ENCODE data around the gene AEN. TPM values are rescaled to one million over a fixed set of nuclear protein-coding genes. Genes with fewer than 3 reads are reported as not detected.

AEN gene
- total RNA-seq, 4 donors from 2014 or later = 13.3 to 29.0 (median 23.4) TPM

DNA sequence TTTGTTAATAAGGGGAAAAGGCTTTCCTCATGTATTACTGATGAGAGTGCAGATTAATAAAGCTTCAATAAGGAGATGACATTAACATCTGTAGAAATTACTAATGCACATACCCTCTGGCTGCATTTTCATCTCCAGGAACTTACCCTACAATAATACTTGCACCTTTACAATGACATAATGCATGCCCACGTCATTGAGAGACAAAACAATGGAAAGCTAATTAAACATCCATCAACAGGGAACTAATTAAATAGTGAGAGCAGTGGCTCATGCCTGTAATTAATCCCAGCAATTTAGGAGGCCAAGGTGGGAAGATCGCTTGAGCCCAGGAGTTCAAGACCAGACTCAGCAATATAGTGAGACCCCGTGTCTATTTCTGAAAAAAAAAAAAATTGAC lies 41.8 kb upstream of the AEN start:
- no peak for DNase-seq (ENCODE audit: extremely low spot score)
- no peak for TF ChIP-seq POLR2AphosphoS5 (IDR thresholded peaks at IDR 0.05)
- no peak for TF ChIP-seq POLR2A (IDR thresholded peaks at IDR 0.05; ENCODE audit: low read depth)
- TF ChIP-seq, protein P1, sequence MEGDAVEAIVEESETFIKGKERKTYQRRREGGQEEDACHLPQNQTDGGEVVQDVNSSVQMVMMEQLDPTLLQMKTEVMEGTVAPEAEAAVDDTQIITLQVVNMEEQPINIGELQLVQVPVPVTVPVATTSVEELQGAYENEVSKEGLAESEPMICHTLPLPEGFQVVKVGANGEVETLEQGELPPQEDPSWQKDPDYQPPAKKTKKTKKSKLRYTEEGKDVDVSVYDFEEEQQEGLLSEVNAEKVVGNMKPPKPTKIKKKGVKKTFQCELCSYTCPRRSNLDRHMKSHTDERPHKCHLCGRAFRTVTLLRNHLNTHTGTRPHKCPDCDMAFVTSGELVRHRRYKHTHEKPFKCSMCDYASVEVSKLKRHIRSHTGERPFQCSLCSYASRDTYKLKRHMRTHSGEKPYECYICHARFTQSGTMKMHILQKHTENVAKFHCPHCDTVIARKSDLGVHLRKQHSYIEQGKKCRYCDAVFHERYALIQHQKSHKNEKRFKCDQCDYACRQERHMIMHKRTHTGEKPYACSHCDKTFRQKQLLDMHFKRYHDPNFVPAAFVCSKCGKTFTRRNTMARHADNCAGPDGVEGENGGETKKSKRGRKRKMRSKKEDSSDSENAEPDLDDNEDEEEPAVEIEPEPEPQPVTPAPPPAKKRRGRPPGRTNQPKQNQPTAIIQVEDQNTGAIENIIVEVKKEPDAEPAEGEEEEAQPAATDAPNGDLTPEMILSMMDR (IDR thresholded peaks at IDR 0.05) = no peak
- TF ChIP-seq EP300 (IDR thresholded peaks at IDR 0.05) = no peak
- Histone ChIP-seq H3K4me1 (no peaks in the 10 kb centered on the region), H3K4me3 (no peak overlapping the region), H3K36me3 (no peaks in the 10 kb centered on the region), H3K27me3 (no peaks in the 10 kb centered on the region), H3K27ac (replicated peaks in 1 of 4) (no peak overlapping the region), H3K9me3 (peaks cover 0 to 7% (median 3%) of the 10 kb centered on the region in 4 donors)
- 79% methylated on average over 3 of the region's 3 CpGs for WGBS
- intact Hi-C loops (cut with DNase I) = no loop called here

DNA sequence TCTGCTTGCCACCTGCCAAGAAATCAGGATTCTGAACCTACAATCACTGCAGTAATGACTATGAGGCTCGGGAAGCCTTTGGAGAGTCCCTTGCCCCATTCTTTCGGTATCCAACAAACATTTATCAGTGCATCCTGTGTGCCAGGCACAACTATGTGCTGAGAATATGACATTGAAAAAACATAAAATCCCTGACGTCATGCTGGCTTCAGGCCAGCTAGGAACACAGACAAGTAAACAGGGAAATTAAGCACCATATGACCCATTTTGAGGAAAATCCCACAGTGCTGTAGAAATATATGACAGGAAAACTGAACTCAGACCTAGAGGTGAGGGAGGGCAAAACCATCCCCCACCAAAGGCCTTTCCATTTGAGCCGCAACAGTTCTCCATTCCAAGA lies 40.6 kb upstream of the AEN start:
- Histone ChIP-seq H3K27me3 (no peaks in the 10 kb centered on the region), H3K36me3 (no peaks in the 10 kb centered on the region), H3K27ac (replicated peaks in 1 of 4) (no peak overlapping the region), H3K4me1 (no peaks in the 10 kb centered on the region), H3K4me3 (no peak overlapping the region), H3K9me3 (peaks cover 0 to 7% (median 3%) of the 10 kb centered on the region in 4 donors)
- intact Hi-C loops (cut with DNase I) = no loop called here
- no peak for DNase-seq (ENCODE audit: extremely low spot score)
- 68% methylated on average over 4 of the region's 4 CpGs for WGBS
- TF ChIP-seq POLR2AphosphoS5 (IDR thresholded peaks at IDR 0.05) (no peak), EP300 (IDR thresholded peaks at IDR 0.05) (no peak), POLR2A (IDR thresholded peaks at IDR 0.05; ENCODE audit: low read depth) (no peak)
- TF ChIP-seq, protein P1 (IDR thresholded peaks at IDR 0.05) = no peak

DNA sequence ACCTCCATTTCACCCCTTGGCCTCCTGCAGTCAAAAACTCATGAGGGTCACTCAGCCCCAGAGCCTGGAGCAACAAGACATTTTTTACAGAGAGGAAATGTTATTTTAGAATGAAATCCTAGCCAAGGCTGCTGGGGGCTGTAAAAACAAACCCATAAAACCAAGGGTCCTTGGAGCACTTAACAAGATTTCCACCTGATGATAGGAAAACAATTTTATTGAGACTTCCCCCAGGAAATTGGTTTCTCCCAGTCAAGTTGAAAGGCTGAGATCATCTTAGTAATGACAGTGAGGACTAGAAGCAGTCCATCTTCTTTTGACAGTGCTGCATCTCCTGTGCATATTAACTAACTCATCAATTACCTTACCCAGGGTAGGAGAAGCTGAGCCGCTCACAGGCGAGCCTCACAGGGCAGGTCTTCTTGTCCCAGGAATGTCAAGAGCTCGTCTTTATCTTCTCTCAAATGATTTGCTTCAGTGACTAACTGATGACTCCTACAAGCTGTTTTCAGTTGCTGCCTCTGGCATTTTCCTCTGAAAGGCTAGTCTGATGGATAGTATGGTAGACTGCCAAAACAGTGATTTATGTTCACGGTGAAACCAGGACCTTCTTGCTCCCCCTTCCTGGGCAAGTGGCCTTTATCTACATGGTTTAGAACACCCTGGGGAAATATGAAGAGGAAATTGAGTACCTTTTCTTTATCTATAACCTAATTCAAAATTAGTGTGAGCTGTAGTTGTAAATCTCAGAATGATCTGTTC lies 34.6 kb upstream of the AEN start:
- WGBS = 48% methylated on average over 4 of the region's 4 CpGs
- intact Hi-C loops (cut with DNase I) = no loop called here

DNA sequence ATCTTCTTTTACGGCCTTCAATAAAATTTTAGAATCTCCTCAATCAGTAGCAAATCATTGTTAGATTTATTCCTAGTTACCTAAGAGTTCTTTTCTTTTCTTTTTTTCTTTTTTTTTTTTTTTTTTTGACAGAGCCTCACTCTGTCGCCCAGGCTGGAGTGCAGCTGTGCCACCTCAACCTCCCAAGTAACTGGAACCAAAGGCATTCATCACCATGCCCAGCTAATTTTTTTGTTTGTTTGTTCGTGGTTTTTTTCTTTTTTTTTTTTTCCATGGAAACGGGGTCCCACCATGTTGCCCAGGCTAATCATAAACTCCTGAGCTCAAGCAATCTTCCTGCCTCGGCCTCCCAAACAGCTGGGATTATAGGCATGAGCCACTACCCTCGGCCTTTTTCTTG lies 30.4 kb upstream of the AEN start:
- 77% methylated on average over 6 of the region's 6 CpGs for WGBS

More for the DNA sequence above, 34.6 kb upstream of the AEN start:
- Histone ChIP-seq H3K9me3 (peaks cover 0 to 7% (median 3%) of the 10 kb centered on the region in 4 donors), H3K36me3 (no peaks in the 10 kb centered on the region), H3K4me1 (no peaks in the 10 kb centered on the region), H3K27ac (replicated peaks in 1 of 4) (no peak overlapping the region), H3K27me3 (no peaks in the 10 kb centered on the region), H3K4me3 (no peak overlapping the region)
- DNase-seq (ENCODE audit: extremely low spot score) = no peak
- no peak for TF ChIP-seq POLR2A (IDR thresholded peaks at IDR 0.05; ENCODE audit: low read depth)
- TF ChIP-seq, protein P1 (IDR thresholded peaks at IDR 0.05) = no peak
- no peak for TF ChIP-seq EP300 (IDR thresholded peaks at IDR 0.05)
- TF ChIP-seq POLR2AphosphoS5 (IDR thresholded peaks at IDR 0.05) = no peak

More for the DNA sequence above, 30.4 kb upstream of the AEN start:
- Histone ChIP-seq H3K4me1 (no peaks in the 10 kb centered on the region), H3K27me3 (peaks cover 0 to 6% (median 0%) of the 10 kb centered on the region in 4 donors), H3K9me3 (no peaks in the 10 kb centered on the region), H3K27ac (replicated peaks in 1 of 4) (no peak overlapping the region), H3K36me3 (no peaks in the 10 kb centered on the region), H3K4me3 (no peak overlapping the region)
- TF ChIP-seq POLR2A (IDR thresholded peaks at IDR 0.05; ENCODE audit: low read depth) (no peak), EP300 (IDR thresholded peaks at IDR 0.05) (no peak), POLR2AphosphoS5 (IDR thresholded peaks at IDR 0.05) (no peak)
- TF ChIP-seq, protein P1 (IDR thresholded peaks at IDR 0.05) = no peak
- intact Hi-C loops (cut with DNase I) = no loop called here
- no peak for DNase-seq (ENCODE audit: extremely low spot score)
